Stimulated activated CD8-positive, alpha-beta memory T cell treated with anti-CD3 and anti-CD28 coated beads, Interleukin-2, amount 100 ng/mL, for 1 hour (primary cell): Measurements from ENCODE around the gene MTMR10.

Experiments
- DNase-seq, 2 donors: peaks; one replicate each; pipeline ENCODE4 v3.0.0-alpha.2; 2020; ENCODE audit warnings: low read depth in 2 of 2

The MTMR10 gene

DNA sequence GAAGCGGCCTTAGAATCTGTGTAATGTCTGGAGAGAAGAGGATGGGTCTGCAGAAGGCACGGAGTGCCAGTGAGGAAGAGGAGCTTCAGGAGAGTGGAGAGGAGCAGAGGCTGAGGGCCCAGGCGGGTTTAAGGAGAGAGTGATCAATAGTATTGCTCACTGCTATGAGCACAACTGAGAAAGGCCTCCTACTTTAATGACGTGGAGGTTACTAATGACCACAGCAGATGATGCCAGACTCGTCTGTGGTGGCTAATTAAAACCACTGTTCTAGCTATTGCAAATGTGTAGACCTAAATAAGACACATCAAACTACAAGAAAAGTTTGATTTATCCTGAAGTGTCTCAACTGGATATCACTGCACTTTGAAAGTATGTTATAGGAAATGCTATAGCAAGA is 33.2 kb downstream of the MTMR10 start:
- no peak for DNase-seq

DNA sequence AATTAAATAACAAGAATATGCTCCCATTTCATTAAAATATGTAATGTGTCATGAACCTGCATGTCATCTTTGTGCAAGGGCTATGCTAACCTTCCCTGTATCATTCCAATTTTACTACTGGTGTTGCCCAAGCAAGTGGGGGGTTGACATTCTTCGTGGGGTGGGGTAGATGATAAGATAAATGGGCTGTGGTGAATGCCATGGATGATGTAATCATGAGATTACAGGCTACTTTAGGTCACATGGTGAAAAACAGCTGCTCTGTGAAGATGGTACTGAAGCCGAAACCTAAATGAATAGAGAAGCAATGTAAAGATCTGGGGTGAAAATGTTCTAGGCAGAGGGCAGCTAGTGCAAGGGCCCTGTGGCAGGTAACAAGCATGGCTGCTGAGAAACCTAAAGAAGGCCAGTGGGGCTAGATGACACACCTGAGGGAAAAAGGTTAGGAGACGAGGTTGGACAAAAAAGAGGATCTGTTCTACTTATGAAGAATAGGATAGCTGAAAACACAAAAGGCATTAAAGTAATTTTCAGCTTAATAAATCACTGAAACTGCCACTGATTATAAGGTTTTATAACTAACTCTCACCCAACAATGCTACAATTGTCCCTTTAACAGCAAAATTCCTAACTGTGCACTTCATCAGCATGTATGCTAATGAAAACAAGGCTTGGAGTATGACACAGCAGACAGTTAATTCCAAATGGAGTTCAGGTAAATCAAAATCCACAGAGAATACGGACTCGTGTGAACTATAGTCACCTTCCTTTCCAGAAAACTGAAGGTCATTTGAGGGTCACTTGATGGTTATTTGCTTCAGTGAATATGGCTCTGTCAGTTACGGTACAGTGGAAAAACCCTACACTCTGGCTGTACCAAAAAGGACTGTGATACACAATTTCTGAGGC is 35.0 kb downstream of the MTMR10 start:
- DNase-seq, result no peak

DNA sequence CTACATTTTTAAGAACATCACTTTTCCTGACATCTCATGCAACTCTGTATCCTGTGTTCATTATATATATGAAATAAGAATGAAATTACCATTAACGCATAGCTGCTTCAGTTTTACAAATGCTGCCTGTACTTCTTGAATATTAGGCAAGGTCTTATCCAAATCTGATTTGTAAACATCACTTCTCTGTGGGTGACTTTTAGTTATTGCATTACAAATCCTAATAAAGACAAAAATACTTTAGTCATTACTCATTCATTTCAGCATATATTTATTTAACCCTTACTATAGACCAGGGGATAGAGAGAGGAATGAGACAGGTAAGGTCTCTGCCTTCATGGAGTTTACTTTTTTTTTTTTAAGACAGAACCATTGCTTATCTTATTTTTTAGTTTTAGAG is 36.8 kb downstream of the MTMR10 start:
- DNase-seq, result no peak

DNA sequence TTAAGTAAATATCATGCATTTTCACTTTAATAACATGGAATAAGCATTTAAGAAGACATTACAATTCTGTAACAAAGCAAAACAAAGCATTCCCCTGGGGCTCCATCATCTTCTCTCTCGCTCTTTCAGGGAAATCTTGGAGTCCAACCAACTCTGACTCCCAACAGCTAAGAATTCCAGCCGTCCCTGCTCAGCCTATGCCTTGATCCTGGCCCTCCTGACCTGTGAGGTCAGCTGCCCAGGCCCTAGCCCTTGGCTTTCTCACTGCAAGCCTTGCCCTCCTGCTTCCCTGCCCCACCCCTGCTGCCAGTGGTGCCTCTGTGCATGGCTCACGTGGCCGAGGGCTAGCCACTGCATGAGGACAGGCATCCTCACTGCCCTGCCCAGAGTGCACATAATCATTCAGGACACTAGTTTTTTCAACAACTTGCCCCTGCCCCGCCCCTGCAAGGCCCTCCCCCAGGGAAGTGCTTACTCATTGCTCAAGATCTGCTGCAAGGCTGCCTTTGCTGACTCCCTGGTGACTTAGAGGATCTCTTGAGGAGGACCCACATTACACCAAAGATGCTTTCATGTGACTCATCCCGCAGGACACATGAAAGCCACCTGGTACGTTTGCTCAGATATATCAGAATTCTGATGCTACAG is 37.6 kb downstream of the MTMR10 start:
- DNase-seq, result no peak

DNA sequence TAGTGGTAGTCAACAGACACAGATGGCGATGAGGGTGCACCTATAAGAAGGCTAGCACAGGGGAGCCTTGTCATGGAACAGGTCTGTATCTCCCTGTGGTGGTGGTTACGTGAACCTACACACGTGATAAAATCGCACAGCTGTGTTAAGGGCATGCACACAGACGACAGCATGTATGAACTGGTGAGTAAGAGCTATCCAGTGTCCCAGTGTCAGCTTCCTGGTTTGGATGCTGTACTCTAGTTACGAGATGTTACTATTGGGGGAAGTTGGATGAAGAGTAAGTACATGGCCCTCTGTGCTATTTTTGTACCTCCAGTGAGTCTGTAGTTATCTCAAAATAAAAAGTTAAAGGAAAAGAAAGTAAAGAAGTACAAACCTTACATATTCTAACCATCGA is 38.2 kb downstream of the MTMR10 start:
- no peak for DNase-seq

DNA sequence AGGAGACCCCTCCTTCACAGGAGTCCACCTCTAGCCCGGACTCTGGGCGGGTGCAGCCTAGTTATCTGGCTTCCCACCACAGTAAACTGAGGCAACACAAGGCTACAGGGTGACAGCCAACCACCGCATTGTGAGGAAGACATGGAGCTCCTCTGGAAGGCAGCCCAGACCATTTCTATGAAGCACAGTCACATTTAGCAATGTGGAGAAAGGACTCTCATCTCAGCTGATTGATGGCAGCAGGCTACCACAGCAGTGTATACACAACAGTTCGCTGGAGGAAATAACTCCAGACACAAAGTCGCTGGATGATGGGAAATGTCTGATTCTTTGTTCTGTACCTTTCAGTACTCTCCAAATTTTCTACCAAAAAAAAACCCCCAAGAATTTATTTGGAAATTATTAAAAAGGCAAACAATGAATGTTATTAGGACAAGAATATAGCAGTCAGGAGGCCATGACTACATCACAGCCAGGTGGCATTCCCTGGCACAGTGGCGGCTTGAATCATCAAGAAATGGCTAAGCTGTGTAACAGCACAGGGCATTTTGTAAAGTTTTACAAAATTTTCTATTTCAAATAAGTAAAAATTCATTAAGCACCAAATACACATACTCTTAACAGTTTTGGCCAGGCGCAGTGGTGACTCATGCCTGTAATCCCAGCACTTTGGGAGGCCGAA is 47.6 kb downstream of the MTMR10 start:
- no peak for DNase-seq

DNA sequence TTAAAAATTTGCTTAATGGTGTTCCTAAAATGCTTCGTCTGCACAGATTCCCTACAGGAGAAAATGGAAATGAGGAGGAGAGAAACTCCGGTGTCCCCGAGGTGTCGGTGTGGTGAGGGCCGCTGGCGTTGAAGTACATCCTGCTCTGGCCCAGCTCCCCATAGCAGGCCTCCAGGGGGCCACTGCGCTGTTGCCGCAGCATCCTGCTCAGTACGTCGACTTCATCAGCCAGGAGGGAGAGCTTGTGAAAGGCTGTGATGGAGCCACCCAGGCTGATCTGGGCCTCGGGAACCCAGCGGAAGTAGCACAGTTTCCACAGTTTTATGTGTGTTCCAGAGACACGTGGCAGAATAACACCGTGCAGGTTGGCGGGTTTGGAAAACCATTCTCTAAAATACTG is 49.9 kb downstream of the MTMR10 start:
- no peak for DNase-seq

DNA sequence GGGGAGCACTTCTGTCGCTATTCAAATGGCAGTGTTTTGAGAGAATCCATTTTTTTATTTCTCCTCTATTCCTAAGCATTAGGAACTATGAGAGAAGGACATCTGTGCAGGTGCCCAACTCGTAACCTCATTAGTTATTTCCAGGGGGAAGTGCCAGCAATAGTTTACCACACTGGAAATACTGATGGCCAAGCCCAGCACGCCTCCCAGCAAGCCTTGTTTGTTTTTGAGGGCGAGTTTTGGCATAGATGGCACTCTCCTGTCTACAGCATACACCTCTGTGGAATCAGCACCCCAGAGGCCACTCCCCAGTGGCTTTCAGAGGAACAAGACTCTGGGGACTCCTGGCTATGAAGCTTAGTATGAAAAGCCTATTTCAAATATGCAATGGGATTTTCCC is 51.1 kb downstream of the MTMR10 start:
- no peak for DNase-seq

DNA sequence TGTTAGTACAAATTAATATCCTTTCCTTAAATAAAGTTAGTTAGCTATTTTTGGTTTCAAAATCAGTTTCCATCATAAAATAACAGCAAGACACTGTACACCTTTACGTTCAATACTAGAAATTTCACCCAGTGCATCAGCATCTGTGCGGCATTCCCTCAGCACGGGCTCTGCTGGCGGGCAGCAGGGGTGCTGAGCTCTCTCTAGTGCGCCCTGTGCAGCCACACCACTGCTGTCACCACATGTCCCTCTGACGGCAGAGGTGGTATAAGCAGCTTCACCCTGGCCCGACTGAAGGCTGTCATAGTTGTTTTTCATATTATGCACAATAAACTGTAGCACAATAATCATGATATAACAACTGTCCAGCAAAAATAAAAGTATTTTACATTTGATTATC is 52.3 kb downstream of the MTMR10 start:
- no peak for DNase-seq

DNA sequence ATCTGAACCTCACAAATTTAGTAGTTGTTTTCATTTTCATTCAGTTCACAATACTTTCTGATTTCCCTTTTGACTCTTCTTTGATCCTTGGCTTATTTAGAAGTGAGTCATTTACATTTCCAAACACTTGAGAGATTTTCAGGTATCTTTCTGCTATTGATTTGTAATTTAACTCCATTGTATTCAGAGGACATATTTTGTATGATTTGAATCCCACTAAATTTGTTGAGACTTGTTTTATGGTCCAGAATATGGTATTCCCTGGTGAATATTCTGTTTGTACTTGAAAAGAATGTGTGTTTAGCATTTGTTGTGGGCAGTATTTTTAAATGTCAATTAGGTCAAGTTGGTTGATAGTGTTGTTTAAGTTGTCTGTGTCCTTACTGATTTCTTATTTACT is 58.1 kb downstream of the MTMR10 start:
- no peak for DNase-seq

DNA sequence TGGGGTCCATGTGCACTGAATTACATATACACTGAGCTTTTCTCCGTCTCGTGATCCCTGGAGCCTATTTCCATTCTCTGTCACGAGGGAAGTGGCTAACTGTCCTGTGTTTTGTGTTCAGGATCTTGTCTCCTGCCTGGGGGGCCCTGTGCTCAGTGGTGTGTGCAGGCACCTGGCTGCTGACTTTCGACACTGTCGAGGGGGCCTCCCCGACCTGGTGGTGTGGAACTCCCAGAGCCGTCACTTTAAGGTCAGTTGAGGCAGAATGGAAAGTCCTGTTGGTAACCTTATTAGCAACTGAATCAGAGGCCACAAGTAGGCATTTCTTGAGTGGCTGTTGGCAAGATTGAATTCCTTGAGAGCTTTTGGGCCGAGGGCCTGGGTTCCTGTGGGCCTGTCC is 61.0 kb downstream of the MTMR10 start:
- no peak for DNase-seq

DNA sequence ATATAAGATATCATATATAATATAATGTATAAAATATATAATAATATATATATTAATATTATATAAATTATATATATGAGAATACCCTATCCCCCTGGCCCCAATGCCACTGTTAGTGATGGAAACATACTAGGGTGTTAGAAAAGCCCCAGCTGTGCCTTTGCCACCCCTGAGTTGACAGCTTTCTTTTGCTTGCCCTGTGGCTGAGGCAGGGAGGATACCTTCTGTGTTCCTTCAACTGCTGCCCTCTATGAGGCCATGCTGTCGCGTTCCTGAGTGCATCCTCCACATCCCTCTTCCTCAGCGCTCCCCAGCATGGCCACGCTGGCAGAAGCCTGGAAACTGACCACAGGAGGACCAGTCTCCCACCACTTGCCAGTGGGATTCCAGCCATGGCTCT is 61.4 kb downstream of the MTMR10 start:
- DNase-seq, result no peak

DNA sequence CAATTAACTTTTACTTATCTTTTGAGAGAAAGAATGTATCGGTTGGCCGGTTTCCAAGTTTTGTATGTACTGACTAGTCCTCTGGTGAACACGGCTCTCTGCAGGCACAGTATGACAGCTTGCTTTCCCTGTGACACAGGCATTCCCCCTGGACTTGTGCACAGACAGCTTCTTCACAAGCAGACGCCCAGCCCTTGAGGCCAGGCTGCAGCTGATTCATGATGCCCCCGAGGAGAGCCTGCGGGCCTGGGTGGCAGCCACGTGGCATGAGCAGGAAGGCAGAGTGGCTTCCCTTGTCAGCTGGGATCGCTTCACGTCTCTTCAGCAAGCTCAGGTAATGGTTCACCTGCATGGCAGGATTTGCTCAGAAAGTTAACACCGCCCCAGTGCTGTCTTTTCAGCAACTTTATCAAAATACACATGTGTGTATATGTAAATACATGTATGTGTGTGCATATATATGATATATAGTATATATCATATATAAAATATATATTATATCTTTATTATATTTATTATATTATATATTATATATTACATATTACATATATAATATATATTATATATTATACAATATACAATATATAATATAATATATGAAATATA is 62.3 kb downstream of the MTMR10 start:
- DNase-seq, result no peak

DNA sequence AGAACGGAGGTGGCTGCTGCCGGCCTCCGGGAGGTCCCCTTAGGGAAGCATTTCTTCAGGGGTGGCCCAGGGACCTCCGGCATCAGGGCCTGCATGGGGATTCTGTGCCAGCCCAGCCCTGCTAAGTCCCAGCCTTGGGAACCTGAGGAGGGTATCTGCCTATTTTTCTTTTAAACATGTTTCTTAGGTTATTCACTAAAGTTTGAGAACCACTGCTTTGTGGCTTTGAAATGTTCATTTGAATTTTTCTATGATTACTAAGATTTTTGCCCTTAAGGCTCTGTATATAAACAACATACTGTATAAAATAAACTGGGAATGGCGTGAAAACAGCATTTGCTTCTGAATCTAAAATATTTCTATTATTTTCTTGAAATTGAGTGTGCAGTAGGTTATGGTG is 63.4 kb downstream of the MTMR10 start:
- no peak for DNase-seq

DNA sequence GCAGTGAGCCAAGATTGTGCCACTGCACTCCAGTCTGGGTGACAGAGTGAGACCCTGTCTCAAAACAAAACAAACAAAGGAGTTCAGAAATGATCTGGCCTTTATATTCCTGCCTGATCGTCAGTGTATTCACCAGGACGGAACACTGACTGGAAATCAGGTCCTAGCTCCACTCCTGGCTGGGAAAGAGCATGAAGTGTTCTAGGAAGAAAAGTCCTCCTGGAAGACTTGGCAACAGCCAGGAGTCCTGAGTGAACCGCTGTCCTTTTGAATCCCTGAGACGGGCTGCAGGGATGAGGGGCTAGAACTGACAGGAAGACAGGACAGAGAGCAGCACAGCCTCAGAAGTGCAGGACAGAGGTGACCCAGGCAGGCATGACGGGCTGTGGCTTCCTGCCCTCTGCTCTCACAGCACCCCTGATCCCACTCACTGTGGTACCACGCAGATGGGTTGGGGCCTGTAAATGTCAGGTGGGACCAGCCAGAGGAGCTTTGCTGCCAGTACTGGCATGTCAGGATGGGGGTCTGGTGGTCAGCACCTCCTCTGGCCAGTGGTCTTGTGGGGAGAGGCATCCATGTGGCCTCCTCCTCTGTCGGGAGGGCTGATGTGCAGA is 64.2 kb downstream of the MTMR10 start:
- no peak for DNase-seq

DNA sequence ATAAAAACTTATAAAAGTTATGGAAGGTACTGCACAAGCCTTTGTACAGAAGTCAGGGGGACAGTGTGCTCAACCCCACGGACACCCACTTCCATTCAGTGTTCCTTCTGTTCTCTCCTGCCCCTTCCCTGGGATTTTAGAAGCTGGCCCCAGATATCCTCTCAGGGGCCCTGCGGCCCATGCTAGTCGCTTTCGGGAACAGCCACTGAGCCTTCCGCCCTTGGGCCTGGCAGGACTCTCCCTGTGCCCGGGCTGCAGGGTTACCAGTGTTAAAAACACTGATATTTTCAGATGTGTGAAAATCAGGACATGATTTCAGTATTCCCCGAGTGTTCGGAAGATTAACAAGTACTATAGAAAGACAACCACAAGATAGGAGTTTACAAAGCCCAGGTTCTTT is 65.3 kb downstream of the MTMR10 start:
- DNase-seq, result no peak

DNA sequence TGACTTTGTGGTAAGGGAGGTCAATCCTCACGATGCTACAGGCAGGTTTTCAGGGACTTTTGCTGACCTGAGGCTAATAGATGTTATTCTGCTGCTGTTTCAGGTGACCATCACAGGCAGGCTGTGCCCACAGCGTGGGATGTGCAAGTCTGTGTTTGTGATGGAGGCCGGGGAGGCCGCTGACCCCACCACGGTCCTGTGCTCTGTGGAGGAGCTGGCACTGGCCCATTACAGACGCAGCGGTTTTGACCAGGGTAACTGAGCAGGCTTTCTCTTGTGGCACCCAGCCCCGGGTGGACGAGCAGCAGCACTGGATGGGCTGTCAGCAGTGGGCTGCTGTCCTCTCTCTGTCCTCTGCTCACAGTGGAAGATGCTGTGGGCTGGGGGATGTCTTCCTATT is 65.7 kb downstream of the MTMR10 start:
- no peak for DNase-seq

DNA sequence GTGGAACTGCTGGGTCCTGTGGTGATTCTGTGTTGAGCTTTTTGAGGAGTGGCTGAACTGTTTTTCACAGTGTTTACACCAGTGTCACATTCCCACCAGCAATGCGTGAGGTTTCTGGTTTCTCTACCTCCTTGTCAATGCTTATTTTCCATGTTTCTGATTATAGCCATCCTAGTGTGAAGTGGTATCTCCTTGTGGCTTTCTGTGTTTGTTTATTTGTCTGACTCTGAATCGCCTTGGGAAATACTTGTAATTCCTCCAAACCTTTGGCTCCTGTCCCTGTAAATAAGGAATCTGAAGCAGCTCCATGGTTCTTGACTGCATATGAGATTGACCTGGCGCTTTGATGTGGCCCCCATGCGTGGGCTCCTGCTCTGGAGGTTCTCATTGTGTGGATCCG is 67.1 kb downstream of the MTMR10 start:
- no peak for DNase-seq

DNA sequence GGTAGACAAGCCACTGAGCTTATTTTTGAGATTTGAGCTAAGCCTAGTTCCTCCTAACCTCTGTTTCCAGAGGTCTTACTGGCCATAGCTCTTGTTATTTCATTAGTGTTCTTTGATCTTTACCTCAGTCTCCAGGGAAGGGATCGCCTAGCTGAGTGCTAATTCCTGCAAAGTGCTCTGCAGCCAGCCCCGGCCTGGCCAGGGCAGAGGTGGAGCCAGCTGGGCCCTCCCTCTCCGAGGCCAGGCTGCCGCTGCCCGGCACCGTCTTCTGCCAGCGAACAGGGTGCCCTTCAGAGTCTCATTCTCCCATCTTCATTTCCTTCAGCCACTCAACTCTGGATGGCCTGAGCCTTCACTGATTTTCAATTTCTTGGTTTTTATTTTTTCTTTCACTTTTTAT is 68.0 kb downstream of the MTMR10 start:
- no peak for DNase-seq

DNA sequence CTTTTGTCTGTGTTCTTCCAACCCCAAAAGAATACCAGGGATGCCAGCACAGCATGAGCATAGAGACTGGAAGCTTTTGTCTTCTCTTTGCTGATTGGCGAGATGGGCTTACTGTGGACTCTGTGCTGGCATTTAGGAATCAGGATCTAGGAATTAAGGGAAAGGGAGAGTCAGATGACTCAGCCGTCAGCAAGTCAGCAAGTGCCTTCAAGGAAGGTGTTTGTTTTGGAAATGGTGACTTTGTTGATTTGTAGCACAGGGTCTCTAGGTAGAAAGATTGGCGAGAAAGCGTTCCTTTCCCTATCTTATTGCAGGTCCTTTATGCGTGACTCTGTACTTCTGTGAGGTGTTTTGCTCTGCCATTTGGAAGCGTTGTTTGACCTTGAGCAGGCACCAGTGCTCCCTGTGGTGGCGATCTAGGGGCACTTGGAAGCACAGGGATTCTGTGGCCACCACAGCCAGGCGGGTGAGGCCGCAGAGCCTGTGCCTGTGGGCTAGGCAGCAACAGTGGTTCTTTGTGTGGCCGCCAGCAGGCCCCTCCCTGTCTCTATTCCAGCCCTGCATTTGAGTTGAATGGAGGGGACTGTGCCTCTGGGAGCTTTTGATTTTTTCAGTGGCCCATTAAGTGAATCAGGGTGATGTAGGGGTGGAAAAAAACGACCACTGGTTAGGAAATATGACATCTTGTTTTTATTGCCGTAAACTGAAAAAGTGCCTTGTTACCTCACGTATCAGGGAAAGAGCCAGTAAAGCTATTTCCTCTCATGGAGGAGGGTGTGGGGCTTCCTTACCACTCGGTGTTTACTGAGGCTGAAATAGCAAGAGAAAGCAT is 68.7 kb downstream of the MTMR10 start:
- DNase-seq, result no peak
